B cell (primary cell): ENCODE measurements around the gene CAMTA1. TPM values are rescaled to one million over a fixed set of nuclear protein-coding genes. Genes with fewer than 3 reads are reported as not detected.

ENCODE experiments used
- ATAC-seq: fragments of 200-7000 bp; cut with Tn5 transposase; one replicate; pipeline ENCODE4 v1.10.0; 2021; ENCODE audit warnings: low read depth, mild to moderate bottlenecking, moderate number of reproducible peaks, moderate library complexity
- CTCF ChIA-PET: fragments of 350-600 bp; sonication (Branson Sonifier 250); formaldehyde crosslinking; loops from one replicate; lab custom pipeline; 2021; ENCODE audit warnings: antibody characterized with exemption, inconsistent platforms; lab: Charles Lee
- POLR2A ChIA-PET: fragments of 350-600 bp; sonication (Branson Sonifier 250); formaldehyde crosslinking; loops from one replicate; lab custom pipeline; 2021; ENCODE audit warnings: antibody characterized with exemption; lab: Charles Lee
- DNase-seq: peaks from one replicate; pipeline ENCODE4 v3.0.0; 2013
- H2AFZ ChIP-seq: 2 replicates; pipeline ENCODE4 v1.6.1; 2012; ENCODE audit warnings: mild to moderate bottlenecking, low read depth, low read length; ENCODE audit not compliant: insufficient read depth, poor library complexity, severe bottlenecking
- H3K27ac ChIP-seq, 2 donors: 1 replicate in 1 of 2; 2 replicates in 1 of 2; pipeline ENCODE4 v1.5.1; 2012 to 2013; ENCODE audit warnings: low read length in 2 of 2, mild to moderate bottlenecking in 2 of 2, moderate library complexity in 1 of 2
- H3K27me3 ChIP-seq, 4 experiments: fragments of 200-600 bp in 1 of 4; sonication (generic) in 1 of 4; replicated peaks in 1 of 4; 1 replicate in 2 of 4; 2 replicates in 2 of 4; pipeline versions ENCODE4 v1.6.1 to v1.7.0; 2013 to 2016; ENCODE audit warnings: low read length in 3 of 4, mild to moderate bottlenecking in 2 of 4, mixed read lengths in 1 of 4, moderate library complexity in 1 of 4; ENCODE audit not compliant: insufficient read depth in 4 of 4, control insufficient read depth in 3 of 4; ENCODE audit errors: control extremely low read depth in 1 of 4
- H3K36me3 ChIP-seq, 2 experiments: replicated peaks in 1 of 2; 1 replicate in 1 of 2; 2 replicates in 1 of 2; pipeline versions ENCODE4 v1.6.1 to v1.7.1; 2013; ENCODE audit warnings: low read length in 1 of 2; ENCODE audit not compliant: insufficient read depth in 2 of 2, control insufficient read depth in 1 of 2; ENCODE audit errors: control extremely low read depth in 1 of 2, extremely low read depth in 1 of 2
- H3K4me1 ChIP-seq, 2 donors: fragments of 200-600 bp in 1 of 2; sonication (generic) in 1 of 2; 1 replicate in 1 of 2; 2 replicates in 1 of 2; pipeline versions ENCODE4 v1.5.1 to v1.6.1; 2013 to 2017; ENCODE audit warnings: low read length in 2 of 2; ENCODE audit not compliant: control insufficient read depth in 2 of 2, insufficient read depth in 2 of 2
- H3K4me2 ChIP-seq: replicated peaks from 2 replicates; pipeline ENCODE3; 2012; ENCODE audit warnings: mild to moderate bottlenecking, low read depth, low read length; ENCODE audit not compliant: poor library complexity, severe bottlenecking
- H3K4me3 ChIP-seq, 5 experiments: fragments of 200-600 bp in 1 of 5; sonication (generic) in 1 of 5; 1 replicate in 3 of 5; 2 replicates in 2 of 5; pipeline versions ENCODE4 v1.5.1 to v1.7.0; 2011 to 2016; ENCODE audit warnings: low read length in 4 of 5, mild to moderate bottlenecking in 4 of 5, low read depth in 2 of 5, control low read depth in 1 of 5, moderate library complexity in 1 of 5; ENCODE audit not compliant: insufficient read depth in 1 of 5; ENCODE audit errors: control extremely low read depth in 1 of 5, extremely low read depth in 1 of 5
- H3K79me2 ChIP-seq: fragments of 200-600 bp; sonication (generic); one replicate; pipeline ENCODE4 v1.6.0; 2016; ENCODE audit warnings: low read length; ENCODE audit not compliant: control insufficient read depth, insufficient read depth
- H3K9ac ChIP-seq: fragments of 200-600 bp; sonication (generic); 2 replicates; pipeline ENCODE4 v1.6.1; 2017; ENCODE audit warnings: mild to moderate bottlenecking, low read length, moderate library complexity
- H3K9me3 ChIP-seq, 3 donors: one replicate each; pipeline versions ENCODE4 v1.6.1 to v1.7.1; 2013; ENCODE audit warnings: low read length in 2 of 3; ENCODE audit not compliant: control insufficient read depth in 2 of 3, insufficient read depth in 1 of 3; ENCODE audit errors: control extremely low read depth in 1 of 3
- H4K20me1 ChIP-seq: 2 replicates; pipeline ENCODE4 v1.6.0; 2012; ENCODE audit warnings: mild to moderate bottlenecking, low read length; ENCODE audit not compliant: insufficient read depth, control insufficient read depth, poor library complexity, severe bottlenecking
- H3K27ac Mint-ChIP-seq: one replicate; pipeline ENCODE4 v1.8.0; 2021; ENCODE audit warnings: mixed read lengths
- H3K27me3 Mint-ChIP-seq: one replicate; pipeline ENCODE4 v1.8.0; 2021; ENCODE audit warnings: mixed read lengths
- H3K4me1 Mint-ChIP-seq: one replicate; pipeline ENCODE4 v1.8.0; 2021; ENCODE audit warnings: mixed read lengths
- H3K4me3 Mint-ChIP-seq: one replicate; pipeline ENCODE4 v1.8.0; 2021; ENCODE audit warnings: mixed read lengths
- H3K9me3 Mint-ChIP-seq: one replicate; pipeline ENCODE4 v1.8.0; 2022; ENCODE audit warnings: mixed read lengths; ENCODE audit not compliant: insufficient read depth
- EZH2 ChIP-seq: IDR thresholded peaks from 2 replicates; pipeline ENCODE4 v1.6.1; 2012; ENCODE audit warnings: borderline replicate concordance, low read depth, mild to moderate bottlenecking, moderate library complexity, low read length; ENCODE audit not compliant: insufficient read depth, poor library complexity, severe bottlenecking
- WGBS: methylation state at CpG from one replicate; pipeline ENCODE4 v1.1.5; 2013; ENCODE audit warnings: missing lambda C conversion rate; ENCODE audit not compliant: insufficient coverage; 5-methylcytosine and 5-hydroxymethylcytosine counted together
- intact Hi-C: fragments of 100-400 bp; cut with micrococcal nuclease; formaldehyde crosslinking; loops from one replicate; pipeline ENCODE4 v1.10.0; 2022
- polyA plus RNA-seq: library from polyadenylated mRNA; depleted of rRNA; stranded (reverse); fragments of >200 nt; gene quantifications from 2 replicates; pipeline ENCODE4 v1.2.3, GENCODE V29; 2012
- total RNA-seq, 2 donors: library from RNA; stranded (reverse); fragments of 120-200 nt in 1 of 2; gene quantifications; 1 replicate in 1 of 2; 2 replicates in 1 of 2; pipeline versions ENCODE4 v1.2.3 to v1.2.4, GENCODE V29; 2013 to 2022
- TF ChIP-seq, protein P1 (sequence below): fragments of 200-600 bp; IDR thresholded peaks from one replicate; pipeline ENCODE4 v1.8.0; 2022; ENCODE audit warnings: antibody characterized with exemption, mild to moderate bottlenecking

The CAMTA1 gene
- total and polyA plus RNA-seq, 2 donors (not counting 1 experiment from before 2014, with no cell fraction given), result 42.2 to 45.7 TPM

DNA sequence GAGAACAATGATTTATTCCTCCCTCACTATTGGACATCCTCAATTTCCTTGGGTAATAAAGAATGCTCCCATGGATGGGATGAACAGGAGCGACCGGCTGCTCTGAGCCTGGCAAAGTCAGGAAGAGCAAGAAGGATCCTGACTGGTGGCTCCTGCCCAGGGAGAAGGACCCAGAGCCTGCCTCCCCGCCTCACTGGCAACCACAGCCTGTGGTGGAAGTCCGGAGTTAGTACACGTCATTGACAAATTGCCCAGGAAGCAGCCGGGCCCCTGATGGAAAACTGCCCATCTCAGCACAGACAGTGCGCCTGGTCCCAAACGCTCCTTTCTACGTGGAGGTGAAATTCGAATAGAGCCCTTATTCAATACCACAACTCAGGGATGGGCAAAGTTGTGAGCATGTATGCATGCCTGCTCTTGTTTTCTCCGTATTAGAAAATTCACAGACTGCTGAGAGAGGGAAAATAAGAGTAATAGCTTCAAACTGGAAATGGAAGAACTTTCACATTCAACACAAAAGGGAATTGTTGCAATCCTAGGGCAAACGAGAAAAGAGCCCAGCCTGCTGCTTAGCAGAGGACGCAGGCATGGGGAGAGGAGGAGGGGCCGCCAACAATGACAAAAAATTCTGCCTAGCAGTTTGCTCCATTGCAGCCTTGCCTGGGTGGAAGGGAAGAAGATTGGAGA is 588.8 kb downstream of the CAMTA1 start:
- ATAC-seq (no peak), DNase-seq (no peak)
- CTCF ChIA-PET, result no interaction called here
- no peaks in the 10 kb centered on the region for H3K36me3 ChIP-seq
- no peak overlapping the region for H3K4me3 ChIP-seq
- no peak overlapping the region for H3K4me2 ChIP-seq
- H3K27me3 Mint-ChIP-seq, result peaks cover 9% of the 10 kb centered on the region
- no peaks in the 10 kb centered on the region for H3K79me2 ChIP-seq
- H3K4me3 Mint-ChIP-seq, result no peak overlapping the region
- POLR2A ChIA-PET, result no interaction called here
- H3K9me3 Mint-ChIP-seq, result no peaks in the 10 kb centered on the region
- H3K9me3 ChIP-seq, result no peaks in the 10 kb centered on the region
- WGBS, result 11% methylated on average over 5 of the region's 14 CpGs
- no peaks in the 10 kb centered on the region for H4K20me1 ChIP-seq
- H3K4me1 Mint-ChIP-seq, result no peaks in the 10 kb centered on the region
- no peaks in the 10 kb centered on the region for H3K4me1 ChIP-seq
- no peak overlapping the region for H3K27ac ChIP-seq
- no peak overlapping the region for H3K9ac ChIP-seq
- TF ChIP-seq, protein P1, sequence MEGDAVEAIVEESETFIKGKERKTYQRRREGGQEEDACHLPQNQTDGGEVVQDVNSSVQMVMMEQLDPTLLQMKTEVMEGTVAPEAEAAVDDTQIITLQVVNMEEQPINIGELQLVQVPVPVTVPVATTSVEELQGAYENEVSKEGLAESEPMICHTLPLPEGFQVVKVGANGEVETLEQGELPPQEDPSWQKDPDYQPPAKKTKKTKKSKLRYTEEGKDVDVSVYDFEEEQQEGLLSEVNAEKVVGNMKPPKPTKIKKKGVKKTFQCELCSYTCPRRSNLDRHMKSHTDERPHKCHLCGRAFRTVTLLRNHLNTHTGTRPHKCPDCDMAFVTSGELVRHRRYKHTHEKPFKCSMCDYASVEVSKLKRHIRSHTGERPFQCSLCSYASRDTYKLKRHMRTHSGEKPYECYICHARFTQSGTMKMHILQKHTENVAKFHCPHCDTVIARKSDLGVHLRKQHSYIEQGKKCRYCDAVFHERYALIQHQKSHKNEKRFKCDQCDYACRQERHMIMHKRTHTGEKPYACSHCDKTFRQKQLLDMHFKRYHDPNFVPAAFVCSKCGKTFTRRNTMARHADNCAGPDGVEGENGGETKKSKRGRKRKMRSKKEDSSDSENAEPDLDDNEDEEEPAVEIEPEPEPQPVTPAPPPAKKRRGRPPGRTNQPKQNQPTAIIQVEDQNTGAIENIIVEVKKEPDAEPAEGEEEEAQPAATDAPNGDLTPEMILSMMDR, result no peak
- no peak for TF ChIP-seq EZH2
- H2AFZ ChIP-seq, result no peak overlapping the region
- no peak overlapping the region for H3K27ac Mint-ChIP-seq
- intact Hi-C loops, result no loop called here
- H3K27me3 ChIP-seq, result no peaks in the 10 kb centered on the region

DNA sequence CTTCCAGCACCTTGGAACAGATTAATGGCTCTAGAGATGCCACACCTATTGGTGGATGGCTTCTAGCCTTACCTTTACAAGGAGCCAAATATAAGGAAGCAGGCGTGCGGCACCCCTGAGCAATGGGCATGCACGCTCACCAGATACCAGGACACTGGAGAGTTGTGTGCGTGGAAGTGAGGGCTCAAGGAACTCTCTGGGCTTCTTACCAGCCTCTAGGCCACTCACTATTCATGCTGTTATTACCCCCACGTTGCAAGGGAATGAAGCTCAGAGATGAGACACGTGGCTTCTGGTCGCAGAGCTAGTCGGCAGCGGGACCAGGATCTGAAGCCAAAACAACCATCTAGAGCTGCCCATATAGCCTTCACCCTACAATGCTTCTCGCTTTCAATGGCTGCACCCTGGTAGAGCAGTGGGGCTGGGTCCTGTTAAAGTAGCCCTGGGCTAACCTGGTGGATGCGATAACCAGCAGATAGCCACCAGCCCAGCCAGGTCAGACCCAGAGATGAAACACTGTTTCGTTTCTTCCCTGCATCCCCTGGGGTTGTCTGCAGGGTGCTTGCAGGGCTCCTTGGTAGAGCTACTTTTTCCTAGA is 589.4 kb downstream of the CAMTA1 start:
- no peaks in the 10 kb centered on the region for H3K36me3 ChIP-seq
- DNase-seq, result no peak

More for the DNA sequence above, 589.4 kb downstream of the CAMTA1 start:
- 91% methylated on average over 12 of the region's 12 CpGs for WGBS
- POLR2A ChIA-PET, result no interaction called here
- Histone ChIP-seq H3K27ac (no peak overlapping the region), H3K4me3 (no peak overlapping the region), H3K9ac (no peak overlapping the region), H3K27me3 (peaks cover 0 to 3% (median 0%) of the 10 kb centered on the region in 4 experiments), H4K20me1 (no peaks in the 10 kb centered on the region), H3K4me2 (no peak overlapping the region), H3K9me3 (no peaks in the 10 kb centered on the region), H3K79me2 (no peaks in the 10 kb centered on the region), H3K4me1 (no peaks in the 10 kb centered on the region), H2AFZ (no peak overlapping the region)
- H3K27ac Mint-ChIP-seq, result no peak overlapping the region
- H3K4me3 Mint-ChIP-seq, result no peak overlapping the region
- no peaks in the 10 kb centered on the region for H3K9me3 Mint-ChIP-seq
- no peak for TF ChIP-seq EZH2
- TF ChIP-seq, protein P1, result no peak
- no peaks in the 10 kb centered on the region for H3K4me1 Mint-ChIP-seq
- no peak for ATAC-seq
- H3K27me3 Mint-ChIP-seq, result peaks cover 12% of the 10 kb centered on the region
- CTCF ChIA-PET, result no interaction called here
- intact Hi-C loops, result no loop called here
